DND-41 (cell line): ENCODE results near the gene ADCY9.

ENCODE experiments used
- CTCF ChIP-seq: IDR thresholded peaks from 2 replicates; pipeline ENCODE4 v1.5.1; 2012; ENCODE audit warnings: borderline replicate concordance, low read length, moderate library complexity, mild to moderate bottlenecking; ENCODE audit not compliant: poor library complexity, severe bottlenecking; ENCODE audit errors: extremely low read depth
- EZH2 ChIP-seq: IDR thresholded peaks from 3 replicates; pipeline ENCODE4 v1.6.1; 2012; ENCODE audit warnings: borderline replicate concordance, low read depth, mild to moderate bottlenecking, moderate library complexity, low read length, inconsistent platforms; ENCODE audit not compliant: severe bottlenecking

DNA sequence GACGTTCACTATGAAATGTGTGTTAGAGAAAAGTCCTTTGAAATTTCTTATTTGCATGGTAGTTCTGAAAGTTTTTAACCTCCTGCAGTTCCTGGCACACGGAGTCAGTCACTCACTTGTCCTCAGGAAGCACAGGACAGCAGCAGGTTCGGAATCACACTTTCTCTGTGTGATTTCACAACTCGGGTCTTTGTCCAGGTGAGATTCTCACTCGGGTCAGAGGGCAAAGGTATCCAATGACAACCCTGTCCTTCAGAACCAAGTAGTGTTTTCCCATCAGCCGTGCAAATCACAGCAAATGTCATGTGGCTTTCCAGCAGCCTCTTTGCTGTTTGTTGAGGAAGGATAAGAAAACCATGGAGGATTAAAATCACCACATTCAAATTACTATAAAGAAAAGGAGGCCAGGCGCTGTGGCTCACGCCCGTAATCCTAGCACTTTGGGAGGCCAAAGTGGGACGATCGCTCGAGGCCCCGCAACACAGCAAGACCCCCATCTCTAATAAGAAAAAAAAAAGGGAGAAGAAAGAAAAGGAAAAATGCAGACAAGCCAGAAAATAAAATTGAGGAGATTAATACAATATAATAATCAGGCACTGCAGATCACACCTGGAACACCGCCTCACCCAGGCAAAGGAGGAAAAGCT, 22.0 kb downstream of the ADCY9 start:
- TF ChIP-seq CTCF (no peak), EZH2 (no peak)
